Left hindlimb (tissue), 1 donor: ENCODE measurements around the gene CNTNAP2.

Source experiments
- DNase-seq: peaks from one replicate; pipeline ENCODE4 v3.0.0-alpha.2; 2018

Gene CNTNAP2

DNA sequence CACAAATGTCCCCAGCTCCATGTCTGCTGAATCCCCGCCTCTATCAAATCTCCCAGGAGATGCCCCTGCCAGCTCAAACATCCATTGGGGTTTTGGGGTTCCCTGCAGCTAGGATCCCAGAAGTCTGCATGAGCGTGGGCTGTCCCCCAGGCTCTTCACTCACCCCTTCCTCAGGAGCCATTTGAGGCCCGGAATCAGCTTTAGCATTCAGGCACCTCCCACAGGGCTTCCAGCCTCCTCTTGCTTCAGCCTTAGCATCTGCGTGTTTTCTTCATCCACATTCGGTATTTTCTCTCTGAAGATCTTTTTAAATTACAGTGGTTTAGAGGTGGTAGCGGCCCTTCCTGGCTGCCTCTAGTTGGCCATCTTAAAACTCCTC, 1054.4 kb downstream of the CNTNAP2 start:
- DNase-seq, result no peak

DNA sequence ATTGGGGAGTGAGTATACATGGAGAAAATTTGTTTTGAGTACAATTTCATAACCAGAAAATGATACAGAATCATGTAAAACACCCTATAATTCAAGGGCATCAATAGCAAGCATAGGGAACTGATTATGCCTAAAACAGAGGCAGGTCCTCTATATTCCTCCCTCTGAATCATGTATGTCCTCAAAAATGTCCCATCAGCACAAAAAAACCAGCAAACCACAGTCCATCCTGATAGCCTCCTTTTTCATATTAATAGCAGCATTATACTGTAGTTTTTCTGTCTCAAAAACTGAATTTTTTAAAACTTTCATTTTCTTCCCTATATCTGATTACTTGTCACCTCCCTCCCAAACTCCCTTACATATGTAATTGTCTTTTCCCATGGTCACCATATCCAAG, 1057.3 kb downstream of the CNTNAP2 start:
- DNase-seq, result no peak

DNA sequence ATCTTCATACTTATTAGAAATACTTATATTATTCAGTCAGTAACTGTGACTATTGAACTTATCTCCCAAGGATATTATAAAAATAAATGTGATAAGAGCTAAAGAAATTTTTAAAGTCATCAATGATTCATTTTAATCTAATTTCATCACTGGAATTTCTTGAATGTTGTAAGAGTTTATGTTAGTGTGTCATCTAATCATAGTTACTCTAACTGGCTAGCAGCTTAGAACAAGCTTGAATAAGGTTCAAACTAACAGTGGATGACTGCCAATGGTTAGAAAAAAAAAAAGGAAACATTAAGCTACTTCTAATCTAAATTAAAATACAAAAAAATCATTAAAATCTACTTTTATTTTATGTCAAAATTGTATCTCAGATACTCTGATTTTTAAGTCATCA, 1066.3 kb downstream of the CNTNAP2 start:
- DNase-seq, result no peak

DNA sequence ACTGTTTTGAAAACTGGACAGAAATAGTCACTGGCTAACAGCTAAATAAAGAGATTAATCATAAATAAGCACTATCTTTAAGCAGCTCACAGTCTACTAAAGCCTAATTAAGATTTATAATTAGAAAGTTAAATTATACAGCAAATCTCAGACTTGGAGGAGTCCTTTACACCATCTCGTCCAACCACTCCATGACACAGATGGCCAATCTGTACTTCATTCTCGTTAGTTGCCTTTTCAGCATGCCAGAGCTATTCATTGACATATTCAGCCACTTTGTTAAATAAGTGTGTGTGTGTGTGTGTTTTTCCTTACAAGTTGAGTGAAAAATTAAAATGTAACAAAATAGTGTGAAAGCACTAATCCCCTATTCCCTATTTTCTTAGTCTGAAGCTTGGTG, 1066.7 kb downstream of the CNTNAP2 start:
- no peak for DNase-seq

DNA sequence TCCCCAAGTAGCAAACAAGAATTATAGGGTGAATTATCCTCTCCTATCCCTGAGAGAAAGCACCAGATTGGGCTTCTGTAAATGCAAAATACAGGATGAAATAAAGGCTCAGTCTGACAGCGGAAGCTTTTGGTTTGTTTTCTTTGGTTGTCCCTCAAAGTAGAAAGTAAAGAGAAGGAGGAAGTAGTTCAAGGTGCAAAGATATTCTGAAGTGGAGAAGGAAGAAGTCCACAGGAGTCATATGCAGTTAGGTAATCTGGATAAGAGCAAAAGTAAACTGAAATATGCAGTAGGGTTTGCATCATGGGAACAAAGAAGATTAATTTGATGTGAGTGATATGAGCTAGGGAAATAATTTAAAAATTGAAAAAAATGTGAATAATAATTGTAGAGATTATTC, 1071.9 kb downstream of the CNTNAP2 start:
- no peak for DNase-seq

DNA sequence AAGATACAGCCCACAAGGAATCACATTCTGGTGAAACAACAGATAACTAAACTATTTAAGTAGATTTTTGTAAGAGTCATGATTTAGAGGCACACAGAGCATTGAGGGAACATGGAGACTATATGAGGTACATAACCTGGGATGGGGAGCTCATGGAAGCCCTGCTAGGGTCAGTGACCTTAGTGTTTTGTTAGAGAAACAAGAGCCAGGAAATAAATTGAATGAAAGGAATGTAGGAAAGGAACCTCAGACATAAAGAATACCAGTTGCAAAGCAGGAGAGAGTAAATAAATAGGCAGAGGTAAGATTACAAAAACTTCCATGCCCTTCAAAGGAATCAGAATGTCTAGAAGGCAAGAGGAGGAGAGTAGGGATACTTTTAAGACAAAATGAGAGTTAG, 1076.9 kb downstream of the CNTNAP2 start:
- no peak for DNase-seq

DNA sequence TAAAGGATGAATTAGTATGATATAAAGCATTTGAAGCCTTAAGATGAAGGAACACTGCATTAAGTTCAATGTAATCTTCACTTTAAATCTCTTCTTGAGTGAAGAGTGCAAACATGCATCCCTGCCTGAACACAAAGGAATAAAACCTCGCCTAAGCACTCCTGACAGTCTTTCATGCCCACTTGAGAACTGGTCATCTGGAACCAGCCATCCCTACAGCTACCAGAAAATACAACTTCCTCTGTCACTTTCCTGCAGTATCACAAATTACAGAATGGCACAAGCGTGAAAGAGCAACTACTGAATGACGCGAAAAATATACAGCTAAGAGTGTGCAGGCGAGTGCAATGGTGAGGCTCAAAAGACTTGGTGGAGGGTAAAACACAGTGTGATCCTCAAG, 1079.9 kb downstream of the CNTNAP2 start:
- DNase-seq, result no peak

DNA sequence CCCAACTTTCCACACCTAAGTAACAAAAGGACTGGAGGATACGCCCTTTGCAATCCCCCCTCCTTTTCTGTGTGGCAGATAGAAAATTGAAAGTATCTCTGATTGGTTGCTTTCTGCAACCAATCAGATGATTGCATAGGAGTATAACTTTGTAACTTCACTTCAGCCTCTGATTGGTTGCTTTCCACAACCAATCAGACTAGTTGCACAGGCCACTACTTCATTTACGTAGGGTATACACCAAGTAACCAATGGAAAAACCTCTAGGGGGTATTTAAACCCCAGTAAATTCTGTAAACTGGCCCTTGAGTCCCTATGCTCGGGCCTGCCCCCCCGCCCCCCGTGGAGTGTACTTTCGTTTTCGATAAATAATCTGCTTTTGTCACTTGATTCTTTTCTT, 1080.4 kb downstream of the CNTNAP2 start:
- no peak for DNase-seq

DNA sequence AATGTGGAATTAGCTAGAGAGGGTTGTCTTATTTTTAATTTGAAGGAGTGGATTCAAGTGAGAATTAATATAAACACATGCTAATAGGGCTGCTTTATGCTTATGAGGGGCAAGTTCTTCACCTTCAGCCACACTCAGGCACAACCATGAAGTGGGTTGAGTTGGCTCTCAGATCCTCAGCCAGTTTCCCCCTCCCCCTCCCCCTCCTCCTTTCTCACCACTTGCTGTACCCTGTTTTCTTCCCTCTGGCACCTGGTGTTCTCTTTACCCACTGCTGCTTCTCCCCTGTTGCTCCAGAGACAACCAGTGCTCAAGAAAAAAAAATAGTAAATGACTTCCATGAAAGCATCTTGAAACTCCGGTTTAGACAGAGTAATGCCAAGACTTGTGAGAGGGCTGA, 1083.3 kb downstream of the CNTNAP2 start:
- DNase-seq, result no peak

DNA sequence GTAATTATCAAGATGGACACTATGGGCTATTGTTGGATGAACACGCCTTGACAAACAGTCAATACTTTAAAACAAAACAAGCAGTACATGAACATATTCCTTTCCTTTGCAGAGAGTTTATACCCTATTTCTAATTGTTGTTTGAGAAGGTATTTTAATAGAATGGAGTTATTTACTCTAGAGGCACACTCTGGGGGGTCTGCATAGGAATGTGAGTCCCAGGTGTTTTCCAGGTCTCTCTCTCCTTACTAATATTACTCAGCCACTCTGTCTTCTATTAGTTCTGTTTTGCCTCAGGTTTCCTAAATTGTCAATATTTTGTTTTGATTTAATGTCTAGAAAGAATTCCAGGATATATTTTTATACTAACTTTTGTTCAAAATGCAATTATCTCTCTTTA, 1091.4 kb downstream of the CNTNAP2 start:
- DNase-seq, result no peak

DNA sequence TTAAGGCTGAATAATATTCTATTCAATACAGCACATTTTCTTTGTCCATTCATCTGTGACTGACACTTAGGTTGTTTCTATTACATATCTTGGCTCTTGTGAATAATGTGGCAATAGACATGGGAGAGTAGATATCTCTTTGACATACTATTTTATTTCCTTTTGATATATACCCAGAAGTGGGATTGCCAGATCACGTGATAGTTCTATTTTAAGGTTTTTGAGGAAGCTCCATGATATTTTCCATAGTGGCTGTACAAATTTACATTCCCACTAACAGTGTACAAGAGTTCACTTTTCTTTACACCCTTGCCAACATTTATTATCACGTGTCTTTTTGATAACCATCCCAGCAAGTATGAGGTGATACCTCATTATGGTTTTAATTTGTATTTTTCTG, 1114.7 kb downstream of the CNTNAP2 start:
- no peak for DNase-seq

DNA sequence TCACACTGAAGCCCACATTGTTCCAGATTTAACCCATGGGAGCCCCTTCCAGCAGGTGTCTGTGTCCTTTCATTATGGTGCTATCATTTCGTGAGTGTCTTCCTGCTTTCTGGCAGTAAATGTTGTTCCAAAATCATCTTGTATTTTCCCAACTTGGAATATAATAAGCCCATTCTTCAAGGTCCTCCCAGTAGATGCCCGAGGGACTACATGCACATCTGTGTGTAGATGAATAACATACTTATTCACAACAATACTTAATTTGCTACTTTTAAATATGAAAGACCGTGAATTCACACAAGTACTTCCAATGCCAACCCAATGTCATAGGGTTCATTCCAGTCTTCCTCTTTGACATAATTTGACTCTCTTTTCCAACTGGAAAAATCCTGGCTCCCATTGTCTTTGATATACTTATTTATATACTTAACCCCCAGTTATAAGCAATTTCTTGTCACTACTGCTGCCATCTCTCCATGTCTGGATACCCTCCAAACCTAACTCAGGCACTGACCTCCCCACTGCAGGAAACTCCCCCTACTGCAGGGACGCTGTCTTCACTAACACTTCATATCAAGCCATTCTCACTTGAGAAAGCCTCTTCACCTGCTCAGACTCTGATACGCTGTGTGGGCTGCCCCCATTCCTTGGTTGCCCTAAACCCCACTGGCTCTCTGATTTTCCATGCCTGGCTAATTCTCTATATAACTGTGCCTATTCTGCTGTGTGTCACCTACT, 1119.2 kb downstream of the CNTNAP2 start:
- no peak for DNase-seq

DNA sequence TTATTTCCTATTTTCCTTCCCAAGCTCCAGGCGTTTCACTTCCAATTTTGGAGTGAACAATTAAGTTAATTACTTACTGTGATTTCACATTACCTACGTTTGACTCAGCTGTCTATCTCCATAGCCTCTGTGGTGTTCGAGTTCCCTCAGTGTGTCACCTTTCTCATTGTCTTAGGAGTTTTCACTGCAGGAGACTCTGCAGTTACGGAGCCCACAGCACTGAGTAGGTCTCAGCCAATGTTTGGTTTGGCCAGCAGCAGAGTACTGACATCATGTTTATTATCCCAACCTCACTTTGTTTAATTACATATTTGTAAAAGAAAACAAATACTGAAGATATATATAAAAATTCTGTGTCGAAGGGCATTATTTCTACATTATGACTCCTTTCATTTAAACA, 1123.9 kb downstream of the CNTNAP2 start:
- no peak for DNase-seq

DNA sequence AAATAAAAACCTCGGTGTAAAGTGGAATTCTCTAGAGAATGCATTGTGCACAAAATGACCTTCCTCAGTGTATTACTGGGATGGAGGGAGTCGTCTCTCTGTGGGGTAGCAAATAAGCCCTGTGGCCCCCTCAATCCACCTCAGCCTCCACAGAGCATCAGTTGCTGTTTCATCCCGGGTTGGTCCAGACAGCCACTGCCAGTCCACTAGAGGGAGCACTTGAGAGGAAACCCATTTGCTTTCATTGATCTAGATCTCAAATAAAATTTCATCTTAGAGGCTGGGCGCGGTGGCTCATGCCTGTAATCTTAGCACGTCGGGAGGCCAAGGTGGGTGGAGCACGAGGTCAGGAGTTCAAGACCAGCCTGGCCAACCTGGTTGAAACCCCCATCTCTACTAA, 1128.7 kb downstream of the CNTNAP2 start:
- DNase-seq, result no peak

DNA sequence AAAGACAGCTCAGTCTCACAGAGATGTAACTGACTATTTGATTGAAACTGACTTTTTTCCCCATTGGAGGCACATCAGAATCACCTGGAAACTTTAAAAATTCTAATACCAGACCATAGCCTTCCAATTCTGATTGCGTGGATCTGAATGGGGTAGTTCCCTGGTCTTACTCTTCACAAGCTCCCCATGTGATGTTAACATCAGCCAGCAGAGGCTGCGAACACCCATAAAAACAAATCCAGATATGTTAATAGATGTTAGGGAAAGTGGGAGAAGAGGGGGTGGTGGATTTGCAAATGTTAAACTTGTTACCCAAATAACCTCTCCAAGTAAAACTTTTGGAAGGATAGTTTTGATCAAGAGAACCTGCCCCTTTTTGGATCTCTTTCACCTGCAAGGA, 1133.4 kb downstream of the CNTNAP2 start:
- DNase-seq, result no peak

DNA sequence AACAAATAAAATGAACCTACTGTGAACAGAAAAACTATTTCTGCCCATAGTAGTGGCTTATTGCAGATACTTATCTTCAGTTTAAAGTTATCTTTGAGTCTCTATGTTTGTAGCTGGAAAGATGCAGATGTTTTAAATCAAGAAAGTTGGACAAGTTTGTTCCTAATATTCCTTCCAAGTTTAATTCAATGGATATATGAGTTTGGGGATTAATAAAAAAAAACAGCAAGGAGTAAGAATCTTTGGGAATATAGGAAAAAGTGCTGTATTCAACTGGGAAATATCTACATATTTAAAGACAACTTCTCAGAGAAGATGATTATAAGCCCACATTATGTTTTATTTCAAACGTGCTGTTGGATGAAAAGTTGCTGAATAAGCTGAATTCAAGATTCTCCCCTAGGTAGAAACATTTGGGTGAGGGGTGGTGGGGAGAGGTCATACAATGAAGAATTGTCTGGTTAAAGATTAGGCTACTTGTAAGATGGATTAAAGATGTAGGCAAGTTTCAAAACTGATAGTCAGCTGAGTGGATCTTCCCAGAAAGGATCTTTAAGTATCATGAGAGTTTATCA, 1135.2 kb downstream of the CNTNAP2 start:
- DNase-seq, result no peak

DNA sequence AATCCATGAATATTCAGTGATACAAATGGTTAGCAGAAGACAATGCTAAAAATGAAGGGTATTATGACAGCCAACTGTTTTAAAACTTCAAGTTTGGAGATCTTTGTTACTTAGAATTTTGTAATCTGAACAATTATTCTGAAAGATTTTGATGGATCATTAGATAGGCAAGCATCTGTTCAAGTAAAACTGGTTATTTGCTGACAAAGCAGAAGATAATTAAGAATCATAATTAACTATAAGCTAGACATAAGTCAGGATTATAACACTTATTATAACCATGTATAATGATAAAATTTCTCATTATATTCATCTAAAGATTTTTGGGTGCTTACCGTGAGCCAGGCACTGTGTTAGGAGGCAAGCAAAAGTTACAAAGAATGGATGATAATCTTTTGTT, 1145.1 kb downstream of the CNTNAP2 start:
- DNase-seq, result no peak

DNA sequence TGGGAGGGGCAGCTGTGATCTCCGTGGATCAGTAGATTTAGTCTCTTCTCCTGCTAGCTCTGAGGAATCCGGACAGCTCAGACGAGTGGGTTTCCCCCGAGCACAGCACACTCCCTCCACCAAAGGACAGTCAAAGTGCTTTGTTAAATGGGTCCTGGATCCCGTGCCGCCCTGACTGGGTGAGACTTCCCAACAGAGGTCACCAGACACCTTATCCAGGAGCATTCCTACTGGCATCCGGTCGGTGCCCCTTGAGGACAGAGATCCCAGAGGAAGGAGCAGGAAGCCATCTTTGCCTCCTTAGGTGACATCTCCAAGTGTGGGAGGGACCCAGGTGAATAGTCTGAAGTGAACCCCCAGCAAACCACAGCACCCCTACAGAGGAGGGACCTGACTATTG, 1148.9 kb downstream of the CNTNAP2 start:
- DNase-seq, result no peak

DNA sequence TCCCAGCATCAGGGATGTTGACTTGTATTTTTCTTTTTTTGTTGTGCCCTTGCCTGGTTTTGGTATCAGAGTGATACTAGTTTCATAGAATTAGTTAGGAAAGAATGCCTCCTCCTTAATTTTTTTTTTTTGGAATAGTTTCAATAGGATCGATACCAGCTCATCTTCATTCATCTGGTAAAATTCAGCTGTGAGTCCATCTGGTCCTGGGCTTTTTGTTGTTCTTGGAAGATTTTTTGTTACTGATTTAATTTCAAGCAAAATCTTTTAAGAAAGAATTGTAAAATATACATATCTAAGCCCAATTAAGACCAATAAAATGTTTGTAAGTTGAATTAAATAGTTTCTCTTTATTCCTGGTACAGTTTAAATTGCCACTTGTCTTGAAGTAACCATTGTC, 1159.5 kb downstream of the CNTNAP2 start:
- DNase-seq, result no peak

DNA sequence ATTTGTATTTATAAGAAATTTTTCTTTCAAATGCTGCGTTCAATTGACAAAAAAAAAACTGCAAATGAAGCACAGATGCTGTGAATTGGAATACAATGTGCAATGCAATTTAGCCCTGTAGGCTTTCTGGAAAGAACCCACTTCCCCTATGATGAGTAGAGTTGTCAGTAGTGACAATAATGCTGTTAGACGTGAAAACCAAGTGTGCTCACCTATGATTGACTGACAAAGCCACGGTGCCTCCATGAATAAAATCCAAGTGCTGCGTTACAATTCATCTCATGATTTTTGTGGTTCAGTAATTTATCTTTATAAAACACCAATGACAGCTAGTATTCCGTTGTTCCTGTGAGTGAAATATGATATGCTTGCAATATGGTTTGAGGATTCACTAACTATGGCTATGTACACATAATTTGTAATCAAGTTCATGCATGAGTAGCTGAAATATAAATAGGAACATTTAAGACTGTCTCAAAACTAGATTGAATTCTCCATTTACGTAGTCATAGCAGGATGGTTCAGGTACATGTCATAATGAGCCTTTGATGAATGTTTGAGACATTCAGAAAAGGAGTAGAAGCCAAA, 1160.3 kb downstream of the CNTNAP2 start:
- no peak for DNase-seq

DNA sequence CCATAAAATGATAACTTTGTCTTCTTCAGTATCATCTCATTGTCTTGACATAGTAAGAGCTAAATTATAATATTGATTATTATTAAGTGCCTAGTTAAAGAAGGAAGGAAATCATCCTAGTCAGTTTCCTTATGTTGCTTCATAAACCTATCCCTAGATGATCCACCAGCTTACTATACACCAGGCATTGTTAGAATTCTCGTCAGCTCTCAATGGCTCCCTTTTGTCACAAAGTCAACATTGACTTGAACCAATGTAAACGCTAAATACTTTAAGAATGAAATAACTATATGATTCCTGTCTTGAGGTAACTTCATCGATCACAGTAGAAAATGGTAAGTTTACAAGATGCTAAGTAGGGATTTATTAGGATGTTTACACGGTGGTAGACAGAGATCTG, 1162.9 kb downstream of the CNTNAP2 start:
- no peak for DNase-seq

DNA sequence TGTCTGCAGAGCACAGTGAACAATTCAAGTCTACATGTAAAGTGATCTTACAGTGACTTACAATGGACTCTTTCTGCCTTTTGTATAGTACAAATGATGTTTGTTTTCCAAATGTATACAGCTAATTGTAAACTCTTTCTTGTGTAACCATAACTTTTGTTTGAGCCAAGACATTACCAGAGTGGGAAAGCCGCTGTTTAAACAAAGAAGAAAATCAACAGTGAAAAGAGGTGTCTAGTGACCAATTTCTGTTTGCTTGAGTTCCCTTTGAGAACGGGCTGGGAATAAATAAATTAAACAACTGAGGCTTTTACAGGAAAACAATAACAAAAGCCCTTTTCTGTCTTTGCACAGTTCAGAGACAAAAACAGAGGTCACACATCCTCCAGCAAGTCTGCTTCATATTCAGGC, 1163.4 kb downstream of the CNTNAP2 start:
- DNase-seq, result no peak

DNA sequence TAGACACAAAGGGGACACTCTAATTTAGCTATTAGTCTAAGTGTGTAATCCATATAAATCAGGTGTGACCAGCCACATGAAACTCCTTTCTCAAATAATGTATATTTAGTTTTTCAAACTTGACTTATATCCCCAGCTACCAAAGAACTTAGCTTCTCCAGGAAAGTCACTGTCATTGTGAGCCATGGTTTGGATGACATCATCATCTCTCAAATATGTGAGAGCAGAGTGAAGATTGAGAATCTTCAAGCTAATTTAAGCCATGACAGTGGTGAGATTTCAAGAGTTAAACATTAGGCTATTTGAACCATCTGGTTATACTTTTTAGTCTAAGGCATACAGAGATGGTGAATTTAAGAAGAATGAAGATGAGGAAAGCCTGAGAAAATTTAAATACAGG, 1165.6 kb downstream of the CNTNAP2 start:
- no peak for DNase-seq

DNA sequence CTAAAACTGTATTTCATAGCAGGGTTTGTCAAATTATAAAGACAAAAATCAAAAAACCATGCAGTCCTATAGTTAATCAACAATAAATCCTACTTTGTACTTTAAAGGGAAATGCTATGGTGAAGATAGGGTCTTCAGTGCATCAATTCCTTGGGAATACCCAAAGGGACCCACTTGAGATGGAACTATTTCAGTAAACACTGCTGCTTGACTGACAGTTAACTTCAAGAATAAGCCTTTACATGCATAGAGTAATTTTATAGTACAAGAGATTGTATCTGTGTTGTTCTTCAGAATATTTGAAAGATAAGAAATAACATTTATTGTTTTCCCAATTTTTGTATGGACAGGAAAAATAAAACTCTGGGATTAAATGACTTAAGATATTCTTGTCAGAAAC, 1179.6 kb downstream of the CNTNAP2 start:
- no peak for DNase-seq

DNA sequence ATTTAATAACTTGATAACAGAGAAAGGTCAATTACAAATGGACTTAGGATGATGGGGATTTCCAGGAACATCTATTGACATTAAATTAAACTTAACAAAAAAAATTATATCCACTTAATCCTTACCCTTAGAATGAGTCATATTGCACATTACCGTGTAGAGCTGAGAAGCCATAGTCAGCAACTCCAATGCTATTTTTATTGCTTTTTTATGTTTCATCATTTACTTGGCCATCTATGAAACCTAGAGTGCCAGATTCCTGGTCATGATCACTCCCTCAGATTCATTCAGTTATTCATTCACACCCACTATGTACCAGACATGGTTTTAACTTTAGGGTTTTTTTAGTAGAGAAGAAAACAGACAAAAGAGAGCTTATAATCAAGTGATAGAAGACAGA, 1180.4 kb downstream of the CNTNAP2 start:
- no peak for DNase-seq
